Measurements from ENCODE around the gene CACNA1F. TPM values are rescaled to one million over a fixed set of nuclear protein-coding genes. Genes with fewer than 3 reads are reported as not detected.

The CACNA1F gene
- total RNA-seq, 1 experiment from 2014 or later: not detected

DNA sequence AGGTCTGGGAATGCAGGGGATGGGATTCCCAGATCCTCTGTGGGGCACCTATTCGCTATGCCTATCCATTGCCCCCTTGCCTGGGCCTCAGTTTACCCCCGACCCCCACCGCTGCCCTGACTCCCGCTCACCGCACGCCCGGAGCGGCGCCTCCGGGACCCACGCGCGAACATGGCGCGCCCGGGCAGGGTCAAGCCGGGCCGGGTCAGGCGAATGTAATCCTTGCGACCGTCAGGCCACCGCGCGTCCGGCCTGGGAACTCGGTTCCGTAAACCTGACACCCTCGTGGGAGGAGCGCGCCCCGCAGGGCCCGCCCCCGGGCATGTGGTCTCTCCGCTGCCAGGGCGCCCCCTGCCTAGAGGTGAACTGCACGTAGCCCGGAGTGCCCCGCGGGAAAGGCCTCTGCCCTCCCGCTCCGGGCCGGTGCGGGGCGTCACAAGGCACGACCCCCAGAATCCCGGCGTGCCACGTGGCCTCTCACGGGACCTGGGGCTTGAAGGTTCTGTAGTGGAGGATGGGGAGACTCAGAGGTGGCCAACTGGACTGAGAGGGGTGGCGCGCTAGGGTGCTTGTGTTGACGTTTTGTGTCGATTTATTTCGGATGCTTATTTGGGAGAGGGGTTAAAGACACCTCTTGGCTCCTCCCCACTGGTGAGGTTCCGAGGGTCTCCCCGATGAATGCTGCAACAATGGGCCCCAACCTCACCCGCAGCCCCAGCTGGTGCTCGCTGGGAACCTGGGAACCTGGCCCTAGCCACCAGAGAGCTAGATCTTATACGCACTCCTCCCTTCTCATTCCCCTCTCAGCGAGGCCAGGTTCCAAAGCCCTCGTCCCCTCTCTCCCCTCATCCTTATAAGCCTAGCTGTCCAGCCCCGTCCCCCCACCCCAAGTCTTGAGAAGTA lies 46.8 kb downstream of the CACNA1F start, which contains the start of gene PRICKLE3:
Gene PRICKLE3, minus strand, starts transcription at position 249 of the 903 bp plus-strand sequence. Its CDS starts 76 bp downstream, at position 173.
- H3K27me3 ChIP-seq (ENCODE audit: control insufficient read depth, insufficient read depth, low read length): no peaks in the 10 kb centered on the region
- ChIA-PET CTCF (no interaction called here), POLR2A (no interaction called here)
- H3K9me3 ChIP-seq (ENCODE audit: control insufficient read depth, insufficient read depth, low read depth, low read length): no peaks in the 10 kb centered on the region
- intact Hi-C loops (cut with micrococcal nuclease; ENCODE audit: unreplicated experiment): no loop called here
- ATAC-seq: peak; percentile 49
- peak within 1 kb of the TSS; percentile 94 for H3K27ac ChIP-seq (ENCODE audit: low read length)
- H3K36me3 ChIP-seq (ENCODE audit: control insufficient read depth, insufficient read depth, low read length): no peaks in the 10 kb centered on the region
- peak within 1 kb of the TSS; percentile 79 to 91 for H3K4me3 ChIP-seq (ENCODE audit: low read depth in 2 of 2, low read length in 2 of 2)
- TF ChIP-seq, protein P1, sequence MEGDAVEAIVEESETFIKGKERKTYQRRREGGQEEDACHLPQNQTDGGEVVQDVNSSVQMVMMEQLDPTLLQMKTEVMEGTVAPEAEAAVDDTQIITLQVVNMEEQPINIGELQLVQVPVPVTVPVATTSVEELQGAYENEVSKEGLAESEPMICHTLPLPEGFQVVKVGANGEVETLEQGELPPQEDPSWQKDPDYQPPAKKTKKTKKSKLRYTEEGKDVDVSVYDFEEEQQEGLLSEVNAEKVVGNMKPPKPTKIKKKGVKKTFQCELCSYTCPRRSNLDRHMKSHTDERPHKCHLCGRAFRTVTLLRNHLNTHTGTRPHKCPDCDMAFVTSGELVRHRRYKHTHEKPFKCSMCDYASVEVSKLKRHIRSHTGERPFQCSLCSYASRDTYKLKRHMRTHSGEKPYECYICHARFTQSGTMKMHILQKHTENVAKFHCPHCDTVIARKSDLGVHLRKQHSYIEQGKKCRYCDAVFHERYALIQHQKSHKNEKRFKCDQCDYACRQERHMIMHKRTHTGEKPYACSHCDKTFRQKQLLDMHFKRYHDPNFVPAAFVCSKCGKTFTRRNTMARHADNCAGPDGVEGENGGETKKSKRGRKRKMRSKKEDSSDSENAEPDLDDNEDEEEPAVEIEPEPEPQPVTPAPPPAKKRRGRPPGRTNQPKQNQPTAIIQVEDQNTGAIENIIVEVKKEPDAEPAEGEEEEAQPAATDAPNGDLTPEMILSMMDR (IDR thresholded peaks at IDR 0.05): peak; percentile 80
- TF ChIP-seq TCF7L2 (IDR thresholded peaks at IDR 0.05; ENCODE audit: low read depth, low read length) (no peak), SIN3A (IDR thresholded peaks at IDR 0.05; ENCODE audit: borderline replicate concordance, insufficient read depth, low read depth, low read length) (peak; percentile 59; the same call in 1 of the 2 replicates), POLR2AphosphoS5 (IDR thresholded peaks at IDR 0.05; ENCODE audit: low read depth, low read length) (peak; percentile 59; the same call in 1 of the 2 replicates)
- DNase-seq (ENCODE audit: low read depth, low spot score): no peak
- no TSS peak for BruUV-seq (replicated peaks)
- in situ Hi-C loops (cut with HindIII; ENCODE audit: low pct_unique_long_range_greater_than_20kb, low sequenced_read_pairs): no loop called here
- peaks cover 21% of the 10 kb centered on the region for H3K4me1 ChIP-seq (ENCODE audit: control insufficient read depth, insufficient read depth, low read length)

DNA sequence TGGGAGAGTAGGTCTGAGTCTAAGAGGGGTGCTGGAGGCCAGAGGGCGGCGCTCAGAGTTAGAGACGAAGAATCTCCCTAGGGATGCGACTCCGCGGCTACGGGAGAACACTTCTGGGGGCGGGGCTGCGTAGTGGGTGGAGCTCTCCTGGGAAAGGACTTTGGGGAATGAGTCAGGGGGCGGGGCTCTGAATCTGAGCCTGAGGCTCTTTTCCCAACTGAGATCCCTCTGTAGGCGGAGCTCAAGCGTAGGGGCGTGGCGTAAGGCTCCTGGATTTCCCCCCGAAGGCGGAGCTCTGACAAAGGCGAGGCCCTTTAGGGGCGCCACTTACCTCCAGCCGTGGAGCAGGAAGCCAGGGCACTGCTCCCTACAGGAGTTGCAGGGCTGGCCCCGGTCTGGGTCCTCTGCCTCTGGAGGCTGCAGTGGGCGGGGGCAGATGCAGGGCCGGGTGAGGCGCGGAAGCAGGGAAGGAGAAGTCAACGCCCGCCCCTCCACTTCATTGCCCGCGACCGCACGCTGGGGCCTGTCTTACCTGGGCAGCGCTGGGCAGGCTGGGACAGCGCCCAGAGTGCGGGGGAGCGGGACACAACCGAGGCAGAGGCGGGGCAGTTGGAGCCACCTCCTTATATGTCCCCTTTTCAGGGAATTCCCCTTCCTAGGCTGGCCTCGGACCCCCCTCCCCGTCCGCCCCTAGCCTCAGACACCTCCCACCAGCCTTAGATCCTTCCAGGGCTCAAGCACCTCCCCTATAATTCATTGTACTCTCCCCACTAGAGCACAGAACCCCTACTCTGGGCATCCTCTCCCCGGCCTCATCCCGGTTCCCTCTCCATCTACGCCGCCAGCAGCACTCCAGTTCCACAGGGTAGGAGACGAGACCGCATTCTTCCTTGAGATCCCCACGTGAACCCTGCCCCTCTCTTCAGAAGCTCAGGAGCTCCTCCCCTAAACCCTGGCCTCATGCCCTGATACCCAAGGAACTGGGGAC lies 48.6 kb downstream of the CACNA1F start:
- H3K4me3 ChIP-seq (ENCODE audit: low read depth in 2 of 2, low read length in 2 of 2): peak overlapping the region; percentile 79 to 91
- H3K4me1 ChIP-seq (ENCODE audit: control insufficient read depth, insufficient read depth, low read length): peaks cover 19% of the 10 kb centered on the region
- peak; percentile 82 for DNase-seq (ENCODE audit: low read depth, low spot score)
- CTCF ChIA-PET: no interaction called here
- BruUV-seq (replicated peaks): no TSS peak
- in situ Hi-C loops (cut with HindIII; ENCODE audit: low pct_unique_long_range_greater_than_20kb, low sequenced_read_pairs): no loop called here
- H3K27ac ChIP-seq (ENCODE audit: low read length): peak overlapping the region; percentile 94
- ATAC-seq: peak; percentile 78
- no peaks in the 10 kb centered on the region for H3K36me3 ChIP-seq (ENCODE audit: control insufficient read depth, insufficient read depth, low read length)
- TF ChIP-seq, protein P1 (IDR thresholded peaks at IDR 0.05): peak; percentile 28
- TF ChIP-seq TCF7L2 (IDR thresholded peaks at IDR 0.05; ENCODE audit: low read depth, low read length): no peak
- TF ChIP-seq POLR2AphosphoS5 (IDR thresholded peaks at IDR 0.05; ENCODE audit: low read depth, low read length): peak; percentile 75; the same call in 1 of the 2 replicates
- POLR2A ChIA-PET: interaction anchor here (0.6 kb wide), 2 partner anchors 33 to 46 kb away, joined by 3 to 7 read pairs; no protein-coding TSS in a partner anchor
- no peaks in the 10 kb centered on the region for H3K9me3 ChIP-seq (ENCODE audit: control insufficient read depth, insufficient read depth, low read depth, low read length)
- H3K27me3 ChIP-seq (ENCODE audit: control insufficient read depth, insufficient read depth, low read length): no peaks in the 10 kb centered on the region
- intact Hi-C loops (cut with micrococcal nuclease; ENCODE audit: unreplicated experiment): no loop called here
